Measurements from ENCODE around the gene SSTR1. TPM values are rescaled to one million over a fixed set of nuclear protein-coding genes. Genes with fewer than 3 reads are reported as not detected.
A peak's percentile ranks its signal among the peaks of the same experiment; 100 is the strongest.

SSTR1 gene
- total RNA-seq, 1 donor: under 0.01 TPM

DNA sequence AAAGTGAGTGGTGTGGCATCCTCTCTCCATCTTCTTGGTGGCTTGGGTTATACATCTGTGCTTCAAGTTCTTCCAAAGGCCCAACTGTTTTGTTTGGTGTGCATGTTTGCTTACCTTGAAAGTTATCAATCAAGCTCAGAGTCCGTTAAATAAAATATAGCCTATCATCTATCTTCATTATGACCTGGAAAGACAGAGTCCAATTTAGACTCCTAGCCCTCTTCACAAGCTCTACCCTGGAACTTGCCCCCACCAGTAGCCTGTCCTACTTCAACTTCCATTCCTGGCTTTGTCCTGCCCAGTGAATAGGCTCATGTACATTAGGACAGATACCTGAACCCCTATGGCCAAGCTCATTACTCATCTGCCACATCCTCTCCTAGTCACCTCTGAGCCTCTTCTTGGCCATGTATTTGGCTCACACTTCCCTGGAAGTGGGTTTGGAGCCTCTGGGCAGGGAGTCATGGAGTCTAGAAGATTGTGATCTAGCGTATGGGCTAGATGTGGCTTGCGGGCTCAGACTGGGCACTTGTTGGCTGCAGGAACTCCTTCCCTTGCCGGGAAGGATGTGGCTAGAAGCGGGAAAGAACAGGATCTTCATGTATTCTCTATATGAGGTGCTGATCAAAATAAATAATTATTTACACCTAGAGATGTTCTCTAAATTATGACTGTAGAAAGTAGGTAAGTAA is 6.4 kb upstream of the SSTR1 start:
- DNase-seq (ENCODE audit: low read depth in 2 of 3, low spot score in 2 of 3): no peak

DNA sequence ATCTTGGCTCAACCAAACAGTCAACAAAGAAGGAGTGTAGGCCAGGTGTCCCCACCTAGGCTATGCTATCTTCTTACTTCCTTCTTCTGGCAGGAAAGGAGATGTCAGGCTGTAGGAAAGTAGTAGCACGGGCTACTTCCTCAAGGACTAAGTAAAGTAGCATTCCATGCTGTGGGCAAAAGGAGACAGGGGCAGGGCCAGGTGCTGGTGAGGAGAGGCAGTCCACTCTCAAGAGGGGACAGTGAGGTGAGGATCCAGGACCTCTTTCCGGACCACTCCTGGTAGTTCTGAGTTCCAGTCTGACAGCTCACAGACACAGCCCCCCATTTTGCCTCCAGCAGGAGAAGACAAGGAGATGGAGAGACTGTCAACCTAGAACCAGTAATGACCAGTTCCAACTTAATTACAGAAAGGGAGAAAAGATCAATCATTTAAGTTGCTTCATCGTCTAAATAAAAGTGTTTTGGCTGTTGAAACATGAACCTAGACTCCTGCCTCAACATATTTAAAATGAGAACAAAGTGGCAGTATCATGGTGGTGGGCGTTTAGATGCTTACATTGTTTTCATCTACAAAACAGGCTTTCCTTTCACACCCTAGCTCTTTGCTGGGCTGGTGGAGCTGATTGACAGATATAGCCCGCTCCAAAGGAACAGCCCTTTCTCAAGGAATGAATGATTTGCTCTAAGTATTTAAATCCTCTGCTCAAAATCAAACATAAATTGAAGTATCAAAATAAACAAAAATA is 5.1 kb upstream of the SSTR1 start:
- DNase-seq (ENCODE audit: low read depth in 2 of 3, low spot score in 2 of 3): no peak

DNA sequence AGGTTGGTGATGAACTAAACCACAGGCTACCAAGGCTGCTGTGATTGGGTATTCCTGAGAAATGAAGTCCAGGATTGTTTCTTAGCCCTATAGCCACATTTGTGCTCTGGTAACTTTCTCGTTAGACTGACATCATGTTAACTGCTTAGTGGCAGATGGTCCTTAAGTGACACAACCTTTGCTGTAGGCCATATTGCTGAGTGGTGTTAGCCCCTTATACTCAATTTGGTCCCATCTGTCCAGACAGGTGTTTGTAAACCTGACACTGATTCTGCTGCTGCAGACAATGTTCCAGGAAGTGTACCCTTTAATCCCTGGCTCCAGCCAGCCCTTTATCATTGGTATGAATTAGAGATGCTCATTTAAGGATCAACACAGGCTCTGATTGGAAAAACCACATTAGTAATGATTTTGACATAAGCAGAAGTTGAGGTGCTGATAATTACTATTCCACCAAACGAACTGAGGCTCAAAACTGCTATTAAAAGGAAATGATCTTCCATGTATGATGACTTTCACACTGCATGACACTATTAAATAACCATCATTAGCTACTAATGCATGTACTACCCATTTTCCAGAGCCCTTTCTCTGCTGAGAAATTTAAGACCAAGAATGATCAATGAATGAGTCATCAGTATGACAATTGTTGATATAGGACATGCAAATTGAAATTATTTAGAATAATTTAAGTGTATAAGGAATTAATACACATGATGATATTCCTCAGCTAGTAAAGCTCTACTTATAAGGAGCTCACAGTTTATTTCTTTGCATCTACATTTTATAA is 3.6 kb upstream of the SSTR1 start:
- DNase-seq (ENCODE audit: low read depth in 2 of 3, low spot score in 2 of 3): no peak

DNA sequence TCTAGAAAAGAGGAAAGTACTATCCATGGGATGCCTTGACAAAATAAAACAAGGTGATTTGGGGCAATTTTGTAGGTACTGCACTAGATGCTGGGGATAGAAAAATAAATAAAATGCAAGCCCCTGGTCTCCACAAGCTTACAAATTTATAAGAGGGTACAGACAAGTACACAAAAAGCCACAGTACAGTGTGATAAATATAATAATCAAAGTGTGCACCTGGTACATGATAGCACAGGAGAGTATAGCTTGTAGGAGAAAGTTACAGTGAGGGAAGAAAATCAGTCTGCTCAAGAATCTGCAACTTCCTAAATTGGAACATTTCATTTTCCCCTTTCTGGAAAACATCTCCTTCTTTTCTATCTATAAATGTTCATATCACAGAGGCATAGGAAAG is 3.0 kb upstream of the SSTR1 start:
- DNase-seq (ENCODE audit: low read depth in 2 of 3, low spot score in 2 of 3): no peak

DNA sequence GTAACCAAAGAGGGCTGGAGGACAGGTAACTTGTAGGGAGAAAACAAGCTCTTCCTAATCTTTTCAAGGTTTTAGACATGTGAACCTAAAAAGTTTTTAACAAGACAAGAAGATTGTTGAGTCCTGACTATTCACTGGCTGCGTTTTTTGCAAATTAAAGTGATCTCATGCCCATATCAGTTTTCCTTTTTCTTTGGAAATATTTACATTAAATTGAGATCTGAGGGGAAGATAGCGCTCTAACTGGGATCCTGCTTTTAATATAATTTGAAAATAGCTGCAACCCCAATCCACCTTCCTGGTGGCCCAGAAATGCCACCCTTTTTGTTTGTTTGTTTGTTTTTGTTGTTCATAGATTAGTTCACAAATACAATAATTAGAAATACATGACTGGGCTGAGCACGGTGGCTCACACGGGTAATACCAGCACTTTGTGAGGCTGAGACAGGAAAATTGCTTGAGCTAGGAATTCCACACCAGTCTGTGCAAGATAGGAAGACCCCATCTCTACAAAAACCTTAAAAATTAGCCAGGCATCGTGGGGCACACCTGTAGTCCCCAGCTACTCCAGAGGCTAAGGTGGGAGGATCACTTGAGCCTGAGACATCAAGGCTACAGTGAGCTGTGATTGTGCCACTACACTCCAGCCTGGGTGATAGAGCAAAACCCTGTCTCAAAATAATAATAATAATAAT is 2.4 kb upstream of the SSTR1 start:
- DNase-seq (ENCODE audit: low read depth in 2 of 3, low spot score in 2 of 3): no peak

DNA sequence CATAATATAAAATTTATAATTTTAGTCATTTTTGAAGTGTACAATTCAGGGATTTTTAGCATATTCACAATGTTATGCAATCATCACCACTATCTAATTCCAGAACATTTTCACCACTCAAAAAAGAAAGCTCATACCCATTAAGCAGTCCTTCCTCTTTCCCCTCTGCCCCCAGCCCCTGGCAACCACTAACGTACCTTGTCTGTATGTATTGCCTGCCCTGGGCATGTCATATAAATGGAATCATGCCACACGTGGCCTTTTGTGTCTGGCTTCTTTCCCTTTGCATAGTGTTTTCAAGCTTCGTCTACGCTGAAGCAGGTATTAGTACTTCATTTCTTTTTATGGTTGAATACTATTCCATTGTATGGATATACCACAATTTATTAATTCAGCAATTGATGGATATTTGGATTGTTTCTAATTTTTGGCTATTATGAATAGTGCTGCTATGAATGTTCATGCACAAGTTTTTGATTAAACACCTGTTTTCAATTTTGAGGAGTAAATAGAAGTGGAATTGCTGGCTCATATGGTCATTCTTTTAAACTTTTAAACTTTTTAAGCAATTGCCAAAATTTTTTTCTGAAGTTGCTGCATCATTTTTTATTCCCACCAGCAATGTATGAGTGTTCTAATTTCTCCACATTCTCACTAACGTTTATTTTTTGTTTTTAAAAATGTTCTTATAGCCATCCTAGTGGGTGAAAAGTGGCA is 1.6 kb upstream of the SSTR1 start:
- no peak for DNase-seq (ENCODE audit: low read depth in 2 of 3, low spot score in 2 of 3)

DNA sequence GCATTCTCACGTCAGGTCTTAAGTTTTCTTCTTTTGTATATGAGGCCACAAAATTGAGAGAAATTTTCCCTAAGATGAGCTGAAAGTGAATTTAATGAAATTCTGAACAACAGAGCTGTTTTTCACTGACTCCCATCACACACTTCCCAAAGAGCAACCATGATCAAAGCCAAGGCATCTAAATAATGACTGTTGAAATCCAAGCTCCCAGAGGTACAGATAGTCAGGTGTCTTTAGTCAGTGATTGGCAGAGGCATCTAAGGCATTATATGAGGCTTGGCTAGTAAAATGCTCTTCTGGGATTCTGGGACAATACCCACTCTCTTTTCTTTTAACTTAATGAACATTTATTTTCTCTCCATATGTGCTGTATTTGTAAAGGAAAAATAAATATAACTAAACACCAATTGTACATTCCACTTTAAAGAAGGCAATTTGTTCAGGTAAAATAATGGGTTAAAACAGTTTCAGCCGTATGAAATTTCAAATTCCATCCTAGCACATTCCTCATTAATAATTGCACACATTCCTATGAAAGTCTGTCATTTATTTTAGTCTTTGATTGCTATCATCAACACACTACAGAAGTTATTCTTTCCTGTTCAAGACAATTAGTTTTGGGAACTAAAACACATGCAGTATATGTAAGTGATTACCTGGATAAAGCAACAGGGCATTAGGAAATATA is 871 bp upstream of the SSTR1 start:
- no peak for DNase-seq (ENCODE audit: low read depth in 2 of 3, low spot score in 2 of 3)

DNA sequence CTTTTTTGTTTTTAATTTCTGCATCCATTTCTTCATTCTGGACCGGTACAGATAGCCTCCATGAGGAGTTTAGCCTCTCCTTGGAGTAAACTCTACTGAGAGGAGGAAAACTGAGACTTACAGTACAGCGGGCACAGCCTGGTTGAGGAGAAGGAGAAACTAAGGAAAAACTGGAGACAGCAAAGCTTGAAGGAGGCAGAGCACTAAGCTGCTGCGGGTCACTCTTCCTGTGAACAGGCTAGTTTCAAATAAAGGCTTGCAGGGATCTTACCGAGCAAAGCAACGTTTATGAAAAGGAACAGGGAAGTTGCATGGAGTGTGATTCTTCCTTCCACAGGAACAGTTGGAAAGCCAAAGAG is 348 bp upstream of the SSTR1 start:
- DNase-seq (ENCODE audit: low read depth in 2 of 3, low spot score in 2 of 3): no peak

DNA sequence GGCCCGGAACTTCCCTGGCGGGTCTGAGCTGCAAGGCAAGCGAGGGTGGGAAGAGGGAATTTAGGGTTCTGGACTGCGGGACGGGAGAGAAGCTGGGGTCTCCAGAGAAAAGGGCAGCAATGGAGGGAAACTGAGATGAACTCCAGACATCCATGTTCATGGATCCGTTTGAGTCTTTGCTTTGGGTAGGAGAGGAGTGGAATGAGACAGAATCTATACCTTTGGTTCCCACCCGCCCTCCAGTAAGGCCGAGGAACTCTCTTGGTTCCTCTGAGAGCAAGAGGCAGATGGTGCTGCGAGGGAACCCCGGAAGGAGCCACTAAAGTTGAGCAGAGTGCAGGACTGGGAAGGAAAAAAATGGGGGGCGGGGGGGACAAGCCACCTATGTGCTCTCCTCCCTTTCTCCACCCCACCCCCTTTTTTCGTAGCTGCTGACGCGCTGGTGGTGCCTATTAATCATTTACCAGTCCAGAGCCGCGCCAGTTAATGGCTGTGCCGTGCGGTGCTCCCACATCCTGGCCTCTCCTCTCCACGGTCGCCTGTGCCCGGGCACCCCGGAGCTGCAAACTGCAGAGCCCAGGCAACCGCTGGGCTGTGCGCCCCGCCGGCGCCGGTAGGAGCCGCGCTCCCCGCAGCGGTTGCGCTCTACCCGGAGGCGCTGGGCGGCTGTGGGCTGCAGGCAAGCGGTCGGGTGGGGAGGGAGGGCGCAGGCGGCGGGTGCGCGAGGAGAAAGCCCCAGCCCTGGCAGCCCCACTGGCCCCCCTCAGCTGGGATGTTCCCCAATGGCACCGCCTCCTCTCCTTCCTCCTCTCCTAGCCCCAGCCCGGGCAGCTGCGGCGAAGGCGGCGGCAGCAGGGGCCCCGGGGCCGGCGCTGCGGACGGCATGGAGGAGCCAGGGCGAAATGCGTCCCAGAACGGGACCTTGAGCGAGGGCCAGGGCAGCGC is 1.2 kb downstream of the SSTR1 start:
- DNase-seq (ENCODE audit: low read depth in 2 of 3, low spot score in 2 of 3): peak in 2 of 3 donors; percentile 29 to 32

DNA sequence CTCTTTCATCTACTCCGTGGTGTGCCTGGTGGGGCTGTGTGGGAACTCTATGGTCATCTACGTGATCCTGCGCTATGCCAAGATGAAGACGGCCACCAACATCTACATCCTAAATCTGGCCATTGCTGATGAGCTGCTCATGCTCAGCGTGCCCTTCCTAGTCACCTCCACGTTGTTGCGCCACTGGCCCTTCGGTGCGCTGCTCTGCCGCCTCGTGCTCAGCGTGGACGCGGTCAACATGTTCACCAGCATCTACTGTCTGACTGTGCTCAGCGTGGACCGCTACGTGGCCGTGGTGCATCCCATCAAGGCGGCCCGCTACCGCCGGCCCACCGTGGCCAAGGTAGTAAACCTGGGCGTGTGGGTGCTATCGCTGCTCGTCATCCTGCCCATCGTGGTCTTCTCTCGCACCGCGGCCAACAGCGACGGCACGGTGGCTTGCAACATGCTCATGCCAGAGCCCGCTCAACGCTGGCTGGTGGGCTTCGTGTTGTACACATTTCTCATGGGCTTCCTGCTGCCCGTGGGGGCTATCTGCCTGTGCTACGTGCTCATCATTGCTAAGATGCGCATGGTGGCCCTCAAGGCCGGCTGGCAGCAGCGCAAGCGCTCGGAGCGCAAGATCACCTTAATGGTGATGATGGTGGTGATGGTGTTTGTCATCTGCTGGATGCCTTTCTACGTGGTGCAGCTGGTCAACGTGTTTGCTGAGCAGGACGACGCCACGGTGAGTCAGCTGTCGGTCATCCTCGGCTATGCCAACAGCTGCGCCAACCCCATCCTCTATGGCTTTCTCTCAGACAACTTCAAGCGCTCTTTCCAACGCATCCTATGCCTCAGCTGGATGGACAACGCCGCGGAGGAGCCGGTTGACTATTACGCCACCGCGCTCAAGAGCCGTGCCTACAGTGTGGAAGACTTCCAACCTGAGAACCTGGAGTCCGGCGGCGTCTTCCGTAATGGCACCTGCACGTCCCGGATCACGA is 2.2 kb downstream of the SSTR1 start:
- DNase-seq (ENCODE audit: low read depth in 2 of 3, low spot score in 2 of 3): peak in 1 of 3 donors; percentile 15

DNA sequence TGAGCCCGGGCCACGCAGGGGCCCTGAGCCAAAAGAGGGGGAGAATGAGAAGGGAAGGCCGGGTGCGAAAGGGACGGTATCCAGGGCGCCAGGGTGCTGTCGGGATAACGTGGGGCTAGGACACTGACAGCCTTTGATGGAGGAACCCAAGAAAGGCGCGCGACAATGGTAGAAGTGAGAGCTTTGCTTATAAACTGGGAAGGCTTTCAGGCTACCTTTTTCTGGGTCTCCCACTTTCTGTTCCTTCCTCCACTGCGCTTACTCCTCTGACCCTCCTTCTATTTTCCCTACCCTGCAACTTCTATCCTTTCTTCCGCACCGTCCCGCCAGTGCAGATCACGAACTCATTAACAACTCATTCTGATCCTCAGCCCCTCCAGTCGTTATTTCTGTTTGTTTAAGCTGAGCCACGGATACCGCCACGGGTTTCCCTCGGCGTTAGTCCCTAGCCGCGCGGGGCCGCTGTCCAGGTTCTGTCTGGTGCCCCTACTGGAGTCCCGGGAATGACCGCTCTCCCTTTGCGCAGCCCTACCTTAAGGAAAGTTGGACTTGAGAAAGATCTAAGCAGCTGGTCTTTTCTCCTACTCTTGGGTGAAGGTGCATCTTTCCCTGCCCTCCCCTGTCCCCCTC is 3.0 kb downstream of the SSTR1 start:
- no peak for DNase-seq (ENCODE audit: low read depth in 2 of 3, low spot score in 2 of 3)

DNA sequence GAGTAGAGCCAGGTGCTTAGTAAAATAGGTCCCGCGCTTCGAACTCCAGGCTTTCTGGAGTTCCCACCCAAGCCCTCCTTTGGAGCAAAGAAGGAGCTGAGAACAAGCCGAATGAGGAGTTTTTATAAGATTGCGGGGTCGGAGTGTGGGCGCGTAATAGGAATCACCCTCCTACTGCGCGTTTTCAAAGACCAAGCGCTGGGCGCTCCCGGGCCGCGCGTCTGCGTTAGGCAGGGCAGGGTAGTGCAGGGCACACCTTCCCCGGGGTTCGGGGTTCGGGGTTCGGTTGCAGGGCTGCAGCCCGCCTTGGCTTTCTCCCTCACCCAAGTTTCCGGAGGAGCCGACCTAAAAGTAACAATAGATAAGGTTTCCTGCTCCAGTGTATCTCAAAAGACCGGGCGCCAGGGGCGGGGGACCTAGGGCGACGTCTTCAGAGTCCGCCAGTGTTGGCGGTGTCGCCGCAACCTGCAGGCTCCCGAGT is 3.6 kb downstream of the SSTR1 start:
- no peak for DNase-seq (ENCODE audit: low read depth in 2 of 3, low spot score in 2 of 3)

DNA sequence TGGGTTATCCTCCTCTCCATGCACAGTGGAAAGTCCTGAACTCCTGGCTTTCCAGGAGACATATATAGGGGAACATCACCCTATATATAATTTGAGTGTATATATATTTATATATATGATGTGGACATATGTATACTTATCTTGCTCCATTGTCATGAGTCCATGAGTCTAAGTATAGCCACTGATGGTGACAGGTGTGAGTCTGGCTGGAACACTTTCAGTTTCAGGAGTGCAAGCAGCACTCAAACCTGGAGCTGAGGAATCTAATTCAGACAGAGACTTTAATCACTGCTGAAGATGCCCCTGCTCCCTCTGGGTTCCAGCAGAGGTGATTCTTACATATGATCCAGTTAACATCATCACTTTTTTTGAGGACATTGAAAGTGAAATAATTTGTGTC is 4.4 kb downstream of the SSTR1 start:
- DNase-seq (ENCODE audit: low read depth in 2 of 3, low spot score in 2 of 3): no peak

DNA sequence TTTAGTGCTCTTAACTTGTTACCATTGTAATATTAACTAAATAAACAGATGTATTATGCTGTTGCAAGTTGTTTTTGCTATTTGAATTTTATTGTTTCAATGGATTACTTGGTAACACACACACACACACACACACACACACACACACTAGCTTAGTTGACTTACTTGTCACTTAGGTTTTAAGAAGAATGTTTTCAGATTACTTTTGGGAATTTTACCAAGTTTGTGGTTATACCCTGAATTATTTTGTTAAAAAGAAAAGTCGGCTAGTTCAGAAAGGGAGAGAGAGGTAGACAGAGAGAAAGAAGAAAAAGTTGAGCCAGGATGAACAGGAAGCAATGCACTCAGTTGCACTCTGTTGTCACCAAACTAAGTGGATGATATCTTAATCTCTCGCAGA is 5.3 kb downstream of the SSTR1 start:
- DNase-seq (ENCODE audit: low read depth in 2 of 3, low spot score in 2 of 3): no peak

DNA sequence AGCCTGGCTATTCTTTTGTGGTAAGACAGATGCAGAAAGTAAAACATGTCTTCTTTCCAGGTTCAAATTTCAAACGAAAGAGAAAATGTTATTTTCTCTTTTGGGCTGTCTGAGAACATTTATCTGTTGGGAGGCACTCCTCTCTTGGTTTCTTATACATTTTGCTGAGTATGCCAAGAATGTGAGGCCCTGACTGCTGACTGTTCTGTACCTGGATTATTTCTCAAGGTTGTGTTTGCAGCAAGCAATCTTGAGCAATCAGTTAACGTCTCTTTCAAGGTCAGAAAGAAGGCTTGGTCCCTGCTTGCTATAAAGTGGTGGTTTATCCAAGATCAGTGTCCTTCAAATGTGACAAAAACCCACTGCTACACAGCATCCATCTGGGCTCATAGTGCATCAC is 9.8 kb downstream of the SSTR1 start:
- no peak for DNase-seq (ENCODE audit: low read depth in 2 of 3, low spot score in 2 of 3)

DNA sequence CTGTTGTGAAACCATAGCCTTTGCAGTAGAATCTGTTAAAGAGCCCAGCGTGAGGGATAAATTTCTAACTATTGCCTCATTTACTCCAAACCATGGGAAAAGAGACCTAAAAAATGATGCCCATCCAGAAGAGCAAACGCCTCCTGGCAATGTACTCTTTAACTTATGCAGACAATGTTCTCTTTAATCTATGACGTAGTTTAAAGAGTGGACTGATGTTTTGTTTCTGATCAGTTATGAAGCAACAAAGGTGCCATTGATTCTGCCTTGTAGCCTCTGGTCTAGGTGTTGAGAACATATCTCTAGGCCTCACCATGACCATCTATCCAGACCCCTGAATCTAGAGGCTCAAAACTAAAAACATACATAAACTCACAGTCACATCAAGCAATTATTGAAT is 13.4 kb downstream of the SSTR1 start:
- no peak for DNase-seq (ENCODE audit: low read depth in 2 of 3, low spot score in 2 of 3)

DNA sequence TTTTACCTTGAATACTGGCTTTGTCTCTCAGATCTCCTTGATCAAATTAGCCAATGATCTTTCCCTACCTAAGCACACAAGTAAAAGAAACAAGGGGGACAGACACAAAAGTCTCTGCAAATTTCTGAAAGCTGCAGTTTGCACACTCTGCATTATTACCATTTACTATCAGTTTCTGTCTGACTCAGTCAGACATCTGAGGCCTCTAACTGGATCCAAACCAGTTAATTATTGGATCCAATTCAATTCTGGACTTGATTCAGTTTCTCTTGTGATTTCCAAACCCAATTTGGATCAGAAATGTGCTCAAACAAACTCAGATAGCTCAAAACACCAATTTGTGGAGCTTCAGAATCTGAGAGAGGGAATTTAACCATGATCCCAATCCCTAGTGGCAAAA is 16.6 kb downstream of the SSTR1 start:
- no peak for DNase-seq (ENCODE audit: low read depth in 2 of 3, low spot score in 2 of 3)
